Activated naive CD4-positive, alpha-beta T cell treated with anti-CD3 and anti-CD28 coated beads, Interleukin-2, amount 10 ng/mL, durations not matched to agents 7 days and 5 days (primary cell): ENCODE results near the gene PDSS2.

ENCODE experiments used
- CTCF ChIA-PET: fragments of 350-600 bp; sonication (Branson Sonifier 250); formaldehyde crosslinking; loops from one replicate; lab custom pipeline; 2021; ENCODE audit warnings: antibody characterized with exemption; lab: Charles Lee
- DNase-seq: peaks from one replicate; pipeline ENCODE4 v3.0.0-alpha.2; 2020
- H3K27ac Mint-ChIP-seq: one replicate; pipeline ENCODE4 v1.8.0; 2021; ENCODE audit warnings: mild to moderate bottlenecking, moderate library complexity, mixed read lengths
- H3K27me3 Mint-ChIP-seq: one replicate; pipeline ENCODE4 v1.8.0; 2021; ENCODE audit warnings: mild to moderate bottlenecking, mixed read lengths
- H3K36me3 Mint-ChIP-seq: one replicate; pipeline ENCODE4 v1.8.0; 2021; ENCODE audit warnings: mixed read lengths
- H3K4me1 Mint-ChIP-seq: one replicate; pipeline ENCODE4 v1.8.0; 2021; ENCODE audit warnings: mixed read lengths
- H3K4me3 Mint-ChIP-seq: one replicate; pipeline ENCODE4 v1.8.0; 2021; ENCODE audit warnings: mild to moderate bottlenecking, moderate library complexity, mixed read lengths
- H3K9me3 Mint-ChIP-seq: one replicate; pipeline ENCODE4 v1.8.0; 2021; ENCODE audit warnings: mixed read lengths

PDSS2 gene

GRCh38 chr6:107221519-107221918 lies 237.8 kb downstream of the PDSS2 start:
- Mint-ChIP-seq H3K4me3 (no peak overlapping the region), H3K9me3 (no peaks in the 10 kb centered on the region), H3K27ac (no peak overlapping the region), H3K4me1 (no peaks in the 10 kb centered on the region), H3K27me3 (no peaks in the 10 kb centered on the region), H3K36me3 (no peaks in the 10 kb centered on the region)
- CTCF ChIA-PET = no interaction called here
- DNase-seq = no peak

- no peak overlapping the region for H3K27ac Mint-ChIP-seq
- CTCF ChIA-PET = interaction anchor here (0.5 kb wide), 1 partner anchor 71 kb away, joined by 3 read pairs; no protein-coding TSS in a partner anchor
- no peak overlapping the region for H3K4me3 Mint-ChIP-seq
- no peaks in the 10 kb centered on the region for H3K4me1 Mint-ChIP-seq
- no peak for DNase-seq
- no peaks in the 10 kb centered on the region for H3K27me3 Mint-ChIP-seq
- H3K9me3 Mint-ChIP-seq = no peaks in the 10 kb centered on the region
- no peaks in the 10 kb centered on the region for H3K36me3 Mint-ChIP-seq
These were observed 239.5 kb downstream of the PDSS2 start for GRCh38 chr6:107219851-107220250.

- no peaks in the 10 kb centered on the region for H3K36me3 Mint-ChIP-seq
- H3K27ac Mint-ChIP-seq = no peak overlapping the region
- no peak for DNase-seq
- H3K27me3 Mint-ChIP-seq = no peaks in the 10 kb centered on the region
- no peaks in the 10 kb centered on the region for H3K9me3 Mint-ChIP-seq
- CTCF ChIA-PET = no interaction called here
- H3K4me1 Mint-ChIP-seq = no peaks in the 10 kb centered on the region
- H3K4me3 Mint-ChIP-seq = no peak overlapping the region
These were observed 241.2 kb downstream of the PDSS2 start for GRCh38 chr6:107218142-107218541.

- H3K27me3 Mint-ChIP-seq = no peaks in the 10 kb centered on the region
- H3K36me3 Mint-ChIP-seq = no peaks in the 10 kb centered on the region
- CTCF ChIA-PET = interaction anchor here (1.0 kb wide), 1 partner anchor 18 kb away, joined by 3 read pairs; no protein-coding TSS in a partner anchor
- no peak overlapping the region for H3K4me3 Mint-ChIP-seq
- no peaks in the 10 kb centered on the region for H3K9me3 Mint-ChIP-seq
- DNase-seq = no peak
- no peaks in the 10 kb centered on the region for H3K4me1 Mint-ChIP-seq
- H3K27ac Mint-ChIP-seq = no peak overlapping the region
These were observed 242.1 kb downstream of the PDSS2 start for GRCh38 chr6:107217248-107217647.

- Mint-ChIP-seq H3K4me1 (no peaks in the 10 kb centered on the region), H3K27me3 (no peaks in the 10 kb centered on the region), H3K9me3 (no peaks in the 10 kb centered on the region), H3K4me3 (no peak overlapping the region), H3K27ac (no peak overlapping the region), H3K36me3 (no peaks in the 10 kb centered on the region)
- CTCF ChIA-PET = interaction anchor here (1.0 kb wide), 1 partner anchor 19 kb away, joined by 3 read pairs; no protein-coding TSS in a partner anchor
- no peak for DNase-seq
These were observed 243.0 kb downstream of the PDSS2 start for GRCh38 chr6:107216197-107216933.

GRCh38 chr6:107215334-107215733 lies 244.0 kb downstream of the PDSS2 start:
- Mint-ChIP-seq H3K27me3 (no peaks in the 10 kb centered on the region), H3K27ac (no peak overlapping the region), H3K4me3 (no peak overlapping the region), H3K36me3 (no peaks in the 10 kb centered on the region), H3K9me3 (no peaks in the 10 kb centered on the region), H3K4me1 (no peaks in the 10 kb centered on the region)
- CTCF ChIA-PET = no interaction called here
- DNase-seq = no peak

GRCh38 chr6:107214655-107215054 lies 244.7 kb downstream of the PDSS2 start:
- Mint-ChIP-seq H3K4me3 (no peak overlapping the region), H3K27ac (no peak overlapping the region), H3K4me1 (no peaks in the 10 kb centered on the region), H3K27me3 (no peaks in the 10 kb centered on the region), H3K36me3 (no peaks in the 10 kb centered on the region), H3K9me3 (no peaks in the 10 kb centered on the region)
- CTCF ChIA-PET = no interaction called here
- DNase-seq = no peak

- Mint-ChIP-seq H3K4me3 (no peak overlapping the region), H3K4me1 (no peaks in the 10 kb centered on the region), H3K27me3 (no peaks in the 10 kb centered on the region), H3K27ac (no peak overlapping the region), H3K36me3 (no peaks in the 10 kb centered on the region), H3K9me3 (no peaks in the 10 kb centered on the region)
- DNase-seq = no peak
- CTCF ChIA-PET = no interaction called here
These were observed 249.7 kb downstream of the PDSS2 start for GRCh38 chr6:107209406-107210305.

- H3K36me3 Mint-ChIP-seq = no peaks in the 10 kb centered on the region
- CTCF ChIA-PET = no interaction called here
These were observed 252.0 kb downstream of the PDSS2 start for GRCh38 chr6:107207251-107207873.

GRCh38 chr6:107205058-107205998 lies 254.0 kb downstream of the PDSS2 start:
- H3K36me3 Mint-ChIP-seq = no peaks in the 10 kb centered on the region
- no peak overlapping the region for H3K4me3 Mint-ChIP-seq
- H3K27ac Mint-ChIP-seq = no peak overlapping the region
- DNase-seq = no peak
- CTCF ChIA-PET = interaction anchor here (0.9 kb wide), 1 partner anchor 11 kb away, joined by 3 read pairs; no protein-coding TSS in a partner anchor
- H3K9me3 Mint-ChIP-seq = peaks cover 3% of the 10 kb centered on the region
- no peaks in the 10 kb centered on the region for H3K4me1 Mint-ChIP-seq
- no peaks in the 10 kb centered on the region for H3K27me3 Mint-ChIP-seq

More at GRCh38 chr6:107207251-107207873, 252.0 kb downstream of the PDSS2 start:
- Mint-ChIP-seq H3K9me3 (peaks cover 3% of the 10 kb centered on the region), H3K27me3 (no peaks in the 10 kb centered on the region), H3K4me3 (no peak overlapping the region), H3K4me1 (no peaks in the 10 kb centered on the region), H3K27ac (no peak overlapping the region)
- no peak for DNase-seq

GRCh38 chr6:107202876-107203468 lies 256.4 kb downstream of the PDSS2 start:
- no peak overlapping the region for H3K4me3 Mint-ChIP-seq
- no peak for DNase-seq
- H3K36me3 Mint-ChIP-seq = no peaks in the 10 kb centered on the region
- H3K4me1 Mint-ChIP-seq = no peaks in the 10 kb centered on the region
- CTCF ChIA-PET = no interaction called here
- H3K27me3 Mint-ChIP-seq = no peaks in the 10 kb centered on the region
- H3K9me3 Mint-ChIP-seq = peaks cover 3% of the 10 kb centered on the region
- H3K27ac Mint-ChIP-seq = no peak overlapping the region

- CTCF ChIA-PET = no interaction called here
- Mint-ChIP-seq H3K9me3 (no peaks in the 10 kb centered on the region), H3K36me3 (peaks cover 1% of the 10 kb centered on the region), H3K27ac (no peak overlapping the region), H3K27me3 (no peaks in the 10 kb centered on the region), H3K4me1 (peaks cover 4% of the 10 kb centered on the region), H3K4me3 (no peak overlapping the region)
- DNase-seq = no peak
These were observed 260.5 kb downstream of the PDSS2 start for GRCh38 chr6:107198631-107199416.
